NCI-H1092 (cell line): ENCODE measurements around the gene USP16.

Source experiments
- DNase-seq: peaks from one replicate; lab custom pipeline; 2025; lab: John Stamatoyannopoulos, UW

The USP16 gene

DNA sequence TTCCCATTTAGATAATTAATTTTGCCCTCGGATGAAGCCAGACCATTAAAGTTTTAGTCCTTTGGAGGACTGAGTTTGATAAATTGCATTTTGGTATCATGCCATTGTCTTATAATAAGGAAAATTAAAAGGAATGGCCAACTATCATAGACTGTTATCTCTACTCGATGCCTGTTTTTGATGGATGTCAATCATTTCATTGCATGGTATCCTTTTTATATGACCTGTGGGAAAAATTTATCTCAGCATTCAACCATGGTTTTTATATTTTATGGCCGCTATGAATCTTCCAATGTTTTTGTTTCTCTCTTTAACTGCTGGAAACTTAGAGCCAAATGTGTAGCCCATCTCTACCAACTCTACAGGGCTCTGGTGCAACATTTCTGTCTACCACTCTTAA, 58.8 kb downstream of the USP16 start:
- no peak for DNase-seq

DNA sequence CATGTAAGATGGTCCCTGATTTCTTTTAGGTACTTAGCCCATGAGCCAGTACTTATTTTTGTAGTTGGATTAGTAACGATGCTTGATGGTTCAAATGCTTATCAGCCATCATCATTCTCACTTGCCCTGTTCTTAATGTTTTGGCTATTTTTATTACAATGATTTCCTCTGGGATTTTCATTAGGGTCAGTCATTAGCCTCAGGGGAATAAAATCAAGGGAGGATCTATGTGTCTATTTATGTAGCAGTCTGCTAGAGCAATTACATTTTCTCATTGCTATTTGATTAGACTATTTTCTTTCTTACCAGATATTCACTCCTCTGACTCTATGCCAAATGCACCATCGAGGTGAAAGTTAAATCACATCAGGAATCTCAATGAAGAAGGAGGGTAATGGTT, 59.9 kb downstream of the USP16 start:
- DNase-seq = no peak

DNA sequence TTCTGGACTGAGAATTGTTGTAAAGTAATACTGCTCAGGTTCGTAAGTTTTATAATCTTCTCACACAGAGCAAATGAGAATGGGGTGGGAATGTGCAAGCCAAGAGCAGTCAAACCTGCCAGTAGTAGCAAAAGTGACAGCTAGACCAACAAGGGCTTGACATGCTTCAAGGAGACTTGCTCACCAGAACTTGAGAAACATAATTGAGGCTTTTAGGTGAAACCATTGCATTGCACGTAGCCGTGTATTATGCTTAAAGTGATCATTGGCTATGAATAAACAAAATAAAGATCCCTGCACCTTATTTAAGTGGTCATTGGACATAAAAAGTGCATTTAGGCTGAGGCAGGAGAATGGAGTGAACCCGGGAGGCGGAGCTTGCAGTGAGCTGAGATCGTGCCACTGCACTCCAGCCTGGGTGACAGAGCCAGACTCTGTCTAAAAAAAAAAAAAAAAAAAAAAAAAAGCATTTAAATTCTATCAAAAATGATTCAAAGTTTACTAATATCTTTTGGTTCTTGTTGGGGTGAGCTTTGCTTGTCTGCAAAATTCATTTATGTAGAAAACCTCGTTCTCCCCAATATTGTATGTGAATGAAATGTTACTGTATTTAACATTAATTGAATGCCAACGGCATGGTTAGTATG, 60.8 kb downstream of the USP16 start:
- DNase-seq = no peak

DNA sequence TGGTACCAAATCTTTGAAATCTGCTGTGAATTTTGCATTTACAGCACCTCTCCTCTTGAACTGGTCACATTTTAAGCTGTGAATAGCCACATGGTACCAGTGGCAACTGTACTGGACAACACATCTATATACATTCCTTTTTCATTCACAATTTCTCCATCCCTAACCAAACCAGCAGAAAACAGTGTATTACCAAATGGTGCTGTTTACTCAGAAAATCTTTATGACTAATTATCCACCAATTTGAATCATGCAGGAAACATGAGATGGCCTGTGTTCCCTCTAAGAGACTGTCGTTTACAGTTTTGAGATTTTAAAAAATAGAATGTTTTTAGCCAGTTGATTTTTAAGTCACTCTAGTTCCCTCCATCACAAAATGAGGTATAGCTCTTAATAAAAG, 66.6 kb downstream of the USP16 start:
- DNase-seq = no peak

DNA sequence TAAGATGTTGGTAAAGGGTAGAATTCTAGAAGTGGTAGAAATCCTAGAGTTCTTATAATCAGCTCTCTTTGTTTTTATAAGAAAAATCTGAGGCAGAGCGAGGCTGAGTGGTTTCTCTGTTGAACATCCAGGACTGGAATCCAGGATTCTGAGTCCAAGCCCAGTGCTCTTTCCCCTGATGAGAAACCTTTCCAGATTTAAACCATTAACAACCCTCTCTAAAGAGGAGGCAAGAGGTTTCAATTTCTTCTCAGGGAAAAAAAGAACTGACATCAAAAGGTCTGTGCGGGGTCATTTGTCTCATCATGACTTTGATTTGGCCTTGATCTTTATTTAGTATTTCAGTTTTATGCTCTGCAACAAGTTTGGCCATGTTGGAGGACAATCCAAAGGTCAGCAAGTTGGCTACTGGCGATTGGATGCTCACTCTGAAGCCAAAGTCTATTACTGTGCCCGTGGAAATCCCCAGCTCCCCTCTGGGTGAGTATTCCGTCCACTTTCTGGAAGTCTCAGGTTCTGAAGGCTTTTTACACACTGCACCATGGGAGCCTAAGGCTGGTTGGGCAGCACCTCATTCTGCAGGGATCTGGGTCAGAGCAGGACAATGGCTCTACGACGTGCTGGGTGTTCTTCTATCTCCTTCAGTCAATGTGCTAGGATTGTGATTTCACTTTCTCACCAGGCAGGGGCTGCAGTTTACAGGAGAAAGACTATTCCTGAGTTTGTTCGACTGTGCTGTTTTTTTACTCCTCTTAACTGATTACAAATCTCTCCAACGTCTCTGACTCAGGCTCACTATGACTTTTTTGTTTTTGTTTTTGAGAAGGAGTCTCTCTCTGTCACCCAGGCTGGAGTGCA, 67.9 kb downstream of the USP16 start:
- DNase-seq = no peak

DNA sequence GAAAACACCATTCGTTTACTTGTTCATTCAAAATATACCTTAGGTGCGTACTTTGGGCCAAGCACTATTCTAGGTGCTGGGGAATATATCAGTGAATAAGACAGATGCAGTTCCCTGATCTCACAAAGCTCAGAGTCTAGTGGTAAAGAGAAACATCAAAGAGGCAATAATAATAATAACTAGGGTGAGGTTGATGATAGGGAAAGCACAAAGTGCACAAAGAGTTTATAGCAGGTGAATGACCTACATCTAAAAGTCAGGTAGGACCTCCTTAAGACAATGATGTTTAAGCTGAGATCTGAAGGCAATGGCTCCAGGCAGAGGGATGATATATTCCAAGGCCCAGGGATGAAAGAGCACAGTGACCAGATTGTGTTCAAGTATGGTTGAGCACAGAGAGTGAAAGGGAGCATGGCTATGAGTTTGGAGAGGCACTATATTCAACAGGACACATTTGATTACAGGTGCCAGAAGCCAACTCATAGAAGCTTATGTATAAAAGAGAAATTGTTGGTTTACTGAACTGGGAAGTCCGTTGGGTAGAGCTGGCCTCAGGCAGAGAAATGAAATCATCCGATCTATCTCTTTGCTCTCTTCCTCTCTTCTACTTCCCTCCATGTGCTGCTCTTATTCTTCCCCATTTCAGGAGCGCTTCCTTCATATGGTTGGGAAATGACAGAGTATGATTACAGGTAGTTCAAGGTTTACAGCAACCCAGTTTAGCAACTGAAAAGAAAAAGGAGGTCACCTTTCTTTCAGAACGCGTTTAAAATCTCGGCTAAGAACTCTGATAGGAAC, 71.9 kb downstream of the USP16 start:
- no peak for DNase-seq

DNA sequence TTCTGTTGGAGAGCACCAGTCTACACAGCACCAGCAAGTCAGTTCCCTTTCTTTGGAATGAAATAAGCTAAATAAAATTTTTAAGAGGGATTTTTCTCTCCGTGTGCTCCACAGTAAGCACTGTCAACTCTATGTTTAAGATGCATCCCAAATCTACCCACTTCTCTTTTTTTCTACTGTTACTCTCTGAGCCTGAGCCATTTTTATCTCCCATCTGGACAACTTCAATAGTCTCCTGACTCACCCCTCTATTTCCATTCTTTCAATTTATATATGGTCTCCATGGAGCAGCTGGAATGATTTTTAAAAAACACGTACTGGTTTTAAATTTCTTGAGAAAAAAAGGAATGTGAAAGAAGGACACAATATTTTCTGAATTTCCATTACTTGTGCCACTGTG, 73.7 kb downstream of the USP16 start:
- no peak for DNase-seq

DNA sequence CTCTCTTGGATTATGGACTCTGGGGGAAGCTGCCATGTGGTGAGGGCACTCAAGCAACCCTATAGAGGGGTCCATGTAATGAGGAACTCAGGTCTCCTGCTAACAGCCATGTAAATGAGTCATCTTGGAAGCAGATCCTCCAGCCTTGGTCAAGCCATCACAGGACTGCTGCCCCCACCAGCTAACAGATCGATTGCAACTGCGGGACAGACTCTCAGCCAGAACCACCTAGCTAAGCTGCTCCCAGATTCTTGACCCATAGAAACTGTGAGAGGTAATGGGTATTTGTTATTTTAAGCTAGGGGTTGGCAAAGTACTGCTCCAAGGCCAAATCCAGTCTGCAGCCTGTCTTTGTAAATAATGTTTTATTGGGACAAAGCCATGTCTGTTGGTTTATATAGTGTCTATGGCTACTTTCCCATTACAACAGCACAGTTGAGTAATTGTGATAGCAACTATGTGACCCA, 78.4 kb downstream of the USP16 start:
- no peak for DNase-seq
